Measurements from ENCODE around the gene TMA7. TPM values are rescaled to one million over a fixed set of nuclear protein-coding genes. Genes with fewer than 3 reads are reported as not detected.

Gene TMA7
- total RNA-seq, 1 donor from 2014 or later: 268 TPM

- Mint-ChIP-seq H3K27me3 (no peaks in the 10 kb centered on the region), H3K36me3 (peaks cover 12% of the 10 kb centered on the region), H3K9me3 (no peaks in the 10 kb centered on the region), H3K4me1 (ENCODE audit: unreplicated experiment) (peaks cover 36% of the 10 kb centered on the region), H3K4me3 (peak overlapping the region; percentile 77), H3K27ac (peak overlapping the region; percentile 90)
- no peak for TF ChIP-seq CTCF (conservative IDR thresholded peaks at IDR 0.05)
- no peak for DNase-seq (ENCODE audit: extremely low spot score, unreplicated experiment)
Measured at GRCh38 chr3:48425281-48425812, 14.7 kb upstream of the TMA7 start.

- H3K27ac Mint-ChIP-seq: peak overlapping the region; percentile 90
- no peaks in the 10 kb centered on the region for H3K9me3 Mint-ChIP-seq
- TF ChIP-seq CTCF (conservative IDR thresholded peaks at IDR 0.05): no peak
- peaks cover 46% of the 10 kb centered on the region for H3K4me1 Mint-ChIP-seq (ENCODE audit: unreplicated experiment)
- no peak for DNase-seq (ENCODE audit: extremely low spot score, unreplicated experiment)
- peaks cover 12% of the 10 kb centered on the region for H3K36me3 Mint-ChIP-seq
- H3K4me3 Mint-ChIP-seq: peak overlapping the region; percentile 90
- H3K27me3 Mint-ChIP-seq: no peaks in the 10 kb centered on the region
Measured at GRCh38 chr3:48426401-48426909, 13.6 kb upstream of the TMA7 start.

DNA sequence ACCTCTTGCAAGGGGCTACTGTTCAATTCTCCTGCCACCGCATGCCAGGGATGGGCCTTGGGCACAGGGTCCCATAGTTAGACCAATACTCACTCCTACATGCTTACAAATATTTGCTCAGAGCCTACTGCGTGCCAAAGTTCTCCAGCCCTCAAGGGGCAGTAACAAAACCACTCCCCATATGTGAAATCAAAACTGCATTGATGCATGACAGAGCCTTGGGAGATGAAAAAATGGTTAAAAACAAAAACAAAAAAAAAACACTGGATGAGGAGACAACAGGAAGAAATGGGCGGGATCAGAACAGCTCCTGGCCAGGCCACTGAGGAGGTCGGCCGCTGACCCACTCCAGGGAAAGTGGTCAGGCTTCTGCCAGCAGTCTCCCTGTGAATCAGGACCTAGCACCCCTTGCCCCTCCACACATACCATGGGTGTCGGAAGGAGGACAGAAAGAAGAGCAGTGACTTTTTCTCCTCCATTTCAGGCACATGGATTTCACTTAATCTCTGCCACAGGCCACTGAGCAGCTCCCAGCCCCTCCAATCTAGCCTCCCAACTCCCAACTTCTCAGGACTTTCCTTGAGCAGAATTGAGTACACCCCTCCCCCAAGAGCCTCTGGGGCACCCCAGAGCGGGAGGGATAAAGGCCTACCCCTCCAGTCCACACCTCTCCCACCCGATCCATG, 13.0 kb upstream of the TMA7 start:
- H3K27me3 Mint-ChIP-seq: no peaks in the 10 kb centered on the region
- H3K36me3 Mint-ChIP-seq: peaks cover 15% of the 10 kb centered on the region
- no peak for DNase-seq (ENCODE audit: extremely low spot score, unreplicated experiment)
- H3K4me3 Mint-ChIP-seq: peak overlapping the region; percentile 90
- H3K4me1 Mint-ChIP-seq (ENCODE audit: unreplicated experiment): peaks cover 49% of the 10 kb centered on the region
- no peaks in the 10 kb centered on the region for H3K9me3 Mint-ChIP-seq
- no peak for TF ChIP-seq CTCF (conservative IDR thresholded peaks at IDR 0.05)
- peak overlapping the region; percentile 89 for H3K27ac Mint-ChIP-seq

- Mint-ChIP-seq H3K9me3 (no peaks in the 10 kb centered on the region), H3K27me3 (no peaks in the 10 kb centered on the region), H3K4me3 (peak overlapping the region; percentile 90), H3K4me1 (ENCODE audit: unreplicated experiment) (peaks cover 49% of the 10 kb centered on the region), H3K27ac (peak overlapping the region; percentile 89), H3K36me3 (peaks cover 19% of the 10 kb centered on the region)
- TF ChIP-seq CTCF (conservative IDR thresholded peaks at IDR 0.05): no peak
- DNase-seq (ENCODE audit: extremely low spot score, unreplicated experiment): no peak
Measured at GRCh38 chr3:48427630-48427962, 12.5 kb upstream of the TMA7 start.

DNA sequence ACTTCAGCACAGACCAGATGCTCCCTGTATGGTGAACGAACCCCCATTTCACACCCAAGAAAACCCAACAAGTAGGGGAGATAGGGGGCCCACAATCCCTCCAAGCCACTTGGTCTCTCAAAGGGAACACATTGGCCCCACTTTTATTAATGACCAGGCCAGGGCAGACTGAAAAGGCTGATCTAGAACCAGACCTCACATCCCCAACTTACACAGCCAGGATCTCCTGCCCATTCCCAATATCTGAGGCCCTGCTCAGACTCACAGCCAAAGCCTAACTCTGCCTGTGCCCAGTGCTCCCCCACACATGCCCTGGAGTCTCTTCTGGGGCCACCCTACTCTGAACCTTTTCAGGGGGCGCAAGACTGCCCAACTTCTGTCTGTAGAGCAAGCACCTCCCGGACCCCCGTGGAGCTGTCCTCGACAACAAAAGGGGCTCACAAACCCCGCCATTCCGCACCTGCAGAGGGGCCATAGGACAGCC, 11.9 kb upstream of the TMA7 start:
- peak overlapping the region; percentile 89 for H3K27ac Mint-ChIP-seq
- peak overlapping the region; percentile 90 for H3K4me3 Mint-ChIP-seq
- no peak for TF ChIP-seq CTCF (conservative IDR thresholded peaks at IDR 0.05)
- H3K9me3 Mint-ChIP-seq: no peaks in the 10 kb centered on the region
- no peak for DNase-seq (ENCODE audit: extremely low spot score, unreplicated experiment)
- H3K27me3 Mint-ChIP-seq: no peaks in the 10 kb centered on the region
- H3K4me1 Mint-ChIP-seq (ENCODE audit: unreplicated experiment): peaks cover 47% of the 10 kb centered on the region
- peaks cover 17% of the 10 kb centered on the region for H3K36me3 Mint-ChIP-seq

Data from type B pancreatic cell (in vitro differentiated cells).